Spleen (tissue), 11 donors: ENCODE results near the gene CYP2C18. TPM values are rescaled to one million over a fixed set of nuclear protein-coding genes. Genes with fewer than 3 reads are reported as not detected.
"Not testable (repeated sequence)": the region's sequence is repeated elsewhere in the genome, so short reads cannot be mapped to it uniquely, and the experiment has no call there.

Experiments used
- DNase-seq: peaks from one replicate; pipeline ENCODE4 v3.0.0-alpha.2; 2020
- H3K27ac ChIP-seq, 8 donors: fragments of 200-600 bp; sonication (generic) in 7 of 8; 1 replicate in 4 of 8; 2 replicates in 4 of 8; pipeline versions ENCODE4 v1.5.0 to v1.8.0; 2016 to 2021; ENCODE audit warnings: inconsistent platforms in 4 of 8, mild to moderate bottlenecking in 4 of 8, moderate library complexity in 1 of 8
- H3K27me3 ChIP-seq, 7 donors: fragments of 200-600 bp; sonication (generic) in 6 of 7; replicated peaks in 1 of 7; 1 replicate in 4 of 7; 2 replicates in 3 of 7; pipeline versions ENCODE4 v1.5.0 to v1.8.0; 2016 to 2021; ENCODE audit warnings: inconsistent platforms in 3 of 7, mild to moderate bottlenecking in 1 of 7
- H3K36me3 ChIP-seq, 6 donors: fragments of 200-600 bp; sonication (generic) in 5 of 6; 1 replicate in 4 of 6; 2 replicates in 2 of 6; pipeline versions ENCODE4 v1.5.0 to v1.8.0; 2016 to 2021; ENCODE audit warnings: inconsistent platforms in 2 of 6
- H3K4me1 ChIP-seq, 6 donors: fragments of 200-600 bp; sonication (generic) in 5 of 6; 1 replicate in 3 of 6; 2 replicates in 3 of 6; pipeline versions ENCODE4 v1.5.0 to v1.8.0; 2016 to 2021; ENCODE audit warnings: inconsistent platforms in 3 of 6
- H3K4me3 ChIP-seq, 8 donors: fragments of 200-600 bp; sonication (generic) in 7 of 8; 1 replicate in 4 of 8; 2 replicates in 4 of 8; pipeline versions ENCODE4 v1.5.0 to v1.8.0; 2016 to 2021; ENCODE audit warnings: inconsistent platforms in 4 of 8, mild to moderate bottlenecking in 4 of 8, moderate library complexity in 2 of 8
- H3K9me3 ChIP-seq, 8 donors: fragments of 200-600 bp; sonication (generic) in 7 of 8; 1 replicate in 4 of 8; 2 replicates in 4 of 8; pipeline versions ENCODE4 v1.5.0 to v1.8.0; 2016 to 2021; ENCODE audit warnings: inconsistent platforms in 4 of 8
- POLR2A ChIP-seq, 3 donors: fragments of 450-650 bp; IDR thresholded peaks; one replicate each; pipeline ENCODE4 v1.5.1; 2017; ENCODE audit warnings: antibody characterized with exemption in 3 of 3, mild to moderate bottlenecking in 1 of 3
- POLR2AphosphoS5 ChIP-seq, 3 donors: sonication (generic); formaldehyde crosslinking; IDR thresholded peaks; one replicate each; pipeline ENCODE4 v1.5.1; 2017; ENCODE audit warnings: antibody characterized with exemption in 3 of 3
- WGBS, 5 donors: extraction: QIAGEN DNeasy Blood & Tissue Kit in 3 of 5; methylation state at CpG; one replicate each; pipeline versions ENCODE4 v1.1.5 to v1.1.7; 2013 to 2018; 5-methylcytosine and 5-hydroxymethylcytosine counted together
- intact Hi-C: fragments of 100-400 bp; cut with DNase I; formaldehyde crosslinking; loops from one replicate; pipeline ENCODE4 v1.15.0; 2023; ENCODE audit warnings: low total_unique reads
- polyA plus RNA-seq, 3 donors: library from polyadenylated mRNA; stranded (reverse); fragments of 200-250 nt; gene quantifications; one replicate each; pipeline ENCODE4 v1.2.1, GENCODE V29; 2013
- total RNA-seq, 7 donors: library from RNA; depleted of rRNA in 3 of 7; stranded (reverse); fragments of >200 nt in 3 of 7; fragmentation: NEBNext Ultra II Directional in 4 of 7; extraction: Animal tissue kit (Norgen Biotek cat#: 25700) in 4 of 7; gene quantifications; one replicate each; pipeline versions ENCODE4 v1.1.0 to v1.2.1, GENCODE V29; 2016 to 2021
- TF ChIP-seq, protein P1 (sequence below), 11 experiments: fragments of 200-600 bp in 7 of 11; fragments of 450-650 bp in 4 of 11; sonication (generic) in 4 of 11; IDR thresholded peaks in 8 of 11; conservative IDR thresholded peaks in 3 of 11; 1 replicate in 7 of 11; 2 replicates in 4 of 11; pipeline versions ENCODE4 v1.4.0 to v1.8.0; 2016 to 2021; ENCODE audit warnings: antibody characterized with exemption in 11 of 11, inconsistent platforms in 4 of 11, mild to moderate bottlenecking in 1 of 11
- donor health status: healthy with polysubstance abuse.
- donor health status: DM: no; HTN: no; CAD: no; lungs with moderate emphysema.
- donor health status: DM: no; HTN: no; CAD: no.
- donor health status: Bipolar disorder and iron deficiency.
- donor health status: healthy.
- donor health status: DM: no; HTN: no; CAD: no.
- donor health status: DM: yes; HTN: yes; CAD: no.

Gene CYP2C18
- total and polyA plus RNA-seq, 10 donors, result not detected

DNA sequence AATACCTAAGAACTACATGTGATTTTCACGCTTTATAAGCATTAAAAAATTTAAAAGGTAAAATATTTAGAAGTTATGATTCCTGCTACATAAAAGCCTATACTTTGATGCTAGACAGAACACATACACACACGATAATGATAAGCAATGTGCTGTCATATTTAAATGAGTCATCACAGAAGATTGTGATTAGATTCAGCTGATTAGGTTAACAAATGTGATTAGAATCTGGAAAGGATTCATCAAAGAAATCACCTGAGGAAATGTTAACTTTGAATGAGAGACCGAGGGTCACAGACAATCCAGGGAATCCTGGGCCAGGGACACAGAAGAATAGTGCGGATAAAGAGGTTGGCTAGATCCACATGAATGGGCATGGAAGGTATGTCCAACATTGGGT is 42.0 kb upstream of the CYP2C18 start:
- TF ChIP-seq, protein P1, sequence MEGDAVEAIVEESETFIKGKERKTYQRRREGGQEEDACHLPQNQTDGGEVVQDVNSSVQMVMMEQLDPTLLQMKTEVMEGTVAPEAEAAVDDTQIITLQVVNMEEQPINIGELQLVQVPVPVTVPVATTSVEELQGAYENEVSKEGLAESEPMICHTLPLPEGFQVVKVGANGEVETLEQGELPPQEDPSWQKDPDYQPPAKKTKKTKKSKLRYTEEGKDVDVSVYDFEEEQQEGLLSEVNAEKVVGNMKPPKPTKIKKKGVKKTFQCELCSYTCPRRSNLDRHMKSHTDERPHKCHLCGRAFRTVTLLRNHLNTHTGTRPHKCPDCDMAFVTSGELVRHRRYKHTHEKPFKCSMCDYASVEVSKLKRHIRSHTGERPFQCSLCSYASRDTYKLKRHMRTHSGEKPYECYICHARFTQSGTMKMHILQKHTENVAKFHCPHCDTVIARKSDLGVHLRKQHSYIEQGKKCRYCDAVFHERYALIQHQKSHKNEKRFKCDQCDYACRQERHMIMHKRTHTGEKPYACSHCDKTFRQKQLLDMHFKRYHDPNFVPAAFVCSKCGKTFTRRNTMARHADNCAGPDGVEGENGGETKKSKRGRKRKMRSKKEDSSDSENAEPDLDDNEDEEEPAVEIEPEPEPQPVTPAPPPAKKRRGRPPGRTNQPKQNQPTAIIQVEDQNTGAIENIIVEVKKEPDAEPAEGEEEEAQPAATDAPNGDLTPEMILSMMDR (IDR thresholded peaks at IDR 0.05 in 8 of 11, conservative IDR thresholded peaks at IDR 0.05 in 3 of 11), result no peak
- TF ChIP-seq POLR2AphosphoS5 (IDR thresholded peaks at IDR 0.05) (no peak), POLR2A (IDR thresholded peaks at IDR 0.05) (no peak)
- WGBS, 5 donors, result 86 to 95% (median 91%) methylated on average over 4 of the region's 4 CpGs
- no peak for DNase-seq
- Histone ChIP-seq H3K27ac (no peak overlapping the region), H3K27me3 (peaks cover 0 to 4% (median 0%) of the 10 kb centered on the region in 7 donors), H3K4me3 (no peak overlapping the region), H3K9me3 (peaks cover 0 to 33% (median 20%) of the 10 kb centered on the region in 8 donors), H3K36me3 (no peaks in the 10 kb centered on the region), H3K4me1 (no peaks in the 10 kb centered on the region)
- intact Hi-C loops, result no loop called here

DNA sequence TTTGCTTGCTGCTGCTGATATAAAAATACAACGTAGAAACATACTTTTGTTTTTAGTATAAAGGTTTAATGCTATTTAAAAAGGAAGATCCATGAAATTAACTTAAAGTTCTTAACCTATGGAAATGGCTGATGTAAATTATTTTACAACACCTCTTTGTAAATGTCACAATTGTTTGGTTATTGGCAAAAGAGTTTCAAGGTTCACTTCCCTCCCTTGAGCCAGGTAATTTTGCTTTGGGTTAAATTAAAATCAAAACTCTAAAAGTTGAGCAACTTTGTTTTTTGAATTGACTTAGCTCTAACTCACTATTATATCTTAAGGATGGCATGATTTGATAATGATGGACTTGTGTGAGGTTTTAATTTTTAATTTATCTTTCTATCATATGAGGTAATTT is 39.2 kb upstream of the CYP2C18 start:
- no peaks in the 10 kb centered on the region for H3K4me1 ChIP-seq
- peaks cover 0 to 7% (median 2%) of the 10 kb centered on the region in 8 donors for H3K9me3 ChIP-seq
- H3K27ac ChIP-seq, result no peak overlapping the region
- no peak for TF ChIP-seq POLR2AphosphoS5 (IDR thresholded peaks at IDR 0.05)
- peaks cover 0 to 4% (median 0%) of the 10 kb centered on the region in 7 donors for H3K27me3 ChIP-seq
- 72 to 93% (median 86%) methylated on average over 1 of the region's 1 CpG for WGBS, 5 donors
- no peak for DNase-seq
- intact Hi-C loops, result no loop called here
- no peak overlapping the region for H3K4me3 ChIP-seq
- no peaks in the 10 kb centered on the region for H3K36me3 ChIP-seq

DNA sequence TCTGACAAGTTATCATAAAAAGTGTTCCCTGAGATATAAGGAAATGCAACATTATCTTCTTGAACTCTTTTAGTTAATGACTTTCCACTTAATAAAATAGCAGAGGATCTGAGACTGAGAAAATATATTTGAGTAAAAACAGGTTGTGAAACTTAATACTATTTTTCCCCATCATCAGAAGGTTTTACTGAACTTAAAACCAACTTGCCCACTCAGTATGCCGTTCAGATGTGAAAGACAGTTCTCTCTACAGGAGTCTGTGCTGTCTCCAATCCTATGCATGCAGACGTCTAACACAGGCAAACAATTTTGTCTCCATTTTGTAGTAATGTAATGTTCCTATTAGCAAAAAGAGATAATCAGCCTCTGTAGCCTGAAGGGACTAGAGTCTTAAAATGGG is 38.2 kb upstream of the CYP2C18 start:
- intact Hi-C loops, result no loop called here
- 34 to 58% (median 47%) methylated on average over 2 of the region's 2 CpGs for WGBS, 5 donors
- no peak for TF ChIP-seq POLR2A (IDR thresholded peaks at IDR 0.05)
- H3K27me3 ChIP-seq, result no peaks in the 10 kb centered on the region
- H3K36me3 ChIP-seq, result no peaks in the 10 kb centered on the region
- H3K4me3 ChIP-seq, result no peak overlapping the region
- DNase-seq, result no peak
- H3K27ac ChIP-seq, result no peak overlapping the region
- H3K4me1 ChIP-seq, result no peaks in the 10 kb centered on the region
- peaks cover 0 to 3% (median 0%) of the 10 kb centered on the region in 8 donors for H3K9me3 ChIP-seq

DNA sequence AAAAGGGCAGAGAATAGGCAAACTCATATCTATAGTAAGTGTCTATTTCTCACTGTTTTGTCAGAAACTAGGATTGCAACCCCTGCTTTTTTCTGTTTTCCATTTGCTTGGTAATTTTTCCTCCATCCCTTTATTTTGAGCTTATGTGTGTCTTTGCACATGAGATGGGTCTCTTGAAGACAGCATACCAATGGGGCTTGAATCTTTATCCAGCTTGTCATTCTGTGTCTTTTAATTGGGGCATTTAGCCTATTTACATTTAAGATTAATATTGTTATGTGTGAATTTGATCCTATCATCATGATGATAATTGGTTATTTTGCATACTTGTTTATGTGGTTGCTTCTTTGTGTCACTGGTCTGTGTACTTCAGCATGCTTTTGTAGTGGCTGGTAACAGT is 28.3 kb upstream of the CYP2C18 start:
- DNase-seq, H3K4me1 ChIP-seq, H3K27me3 ChIP-seq, H3K27ac ChIP-seq, H3K36me3 ChIP-seq, H3K4me3 ChIP-seq, intact Hi-C loops: not testable (repeated sequence)
- H3K9me3 ChIP-seq, result peaks cover 0 to 31% (median 17%) of the 10 kb centered on the region in 8 donors

DNA sequence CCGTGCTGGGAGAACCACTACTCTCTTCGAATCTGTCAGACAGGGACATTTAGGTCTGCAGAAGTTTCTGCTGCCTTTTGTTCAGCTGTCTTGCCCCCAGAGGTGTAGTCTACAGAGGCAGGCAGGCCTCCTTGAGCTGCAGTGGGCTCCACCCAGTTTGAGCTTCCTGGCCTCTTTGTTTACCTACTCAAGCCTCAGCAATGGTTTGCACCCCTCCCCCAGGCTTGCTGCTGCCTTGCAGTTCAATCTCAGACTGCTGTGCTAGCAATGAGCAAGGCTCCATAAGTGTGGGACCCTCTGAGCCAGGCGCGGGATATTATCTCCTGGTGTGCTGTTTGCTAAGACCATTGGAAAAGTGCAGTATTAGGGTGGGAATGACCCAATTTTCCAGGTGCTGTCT is 20.5 kb upstream of the CYP2C18 start:
- intact Hi-C loops, H3K27ac ChIP-seq, H3K4me3 ChIP-seq, H3K9me3 ChIP-seq, DNase-seq, H3K36me3 ChIP-seq, H3K4me1 ChIP-seq: not testable (repeated sequence)
- 74 to 91% (median 86%) methylated on average over 4 of the region's 4 CpGs for WGBS, 5 donors
- H3K27me3 ChIP-seq, result peaks cover 0 to 33% (median 0%) of the 10 kb centered on the region in 7 donors

- H3K27me3 ChIP-seq, result peaks cover 0 to 33% (median 0%) of the 10 kb centered on the region in 7 donors
- DNase-seq, result no peak
- no peak overlapping the region for H3K4me3 ChIP-seq
- no peaks in the 10 kb centered on the region for H3K9me3 ChIP-seq
- TF ChIP-seq, protein P1 (IDR thresholded peaks at IDR 0.05 in 8 of 11, conservative IDR thresholded peaks at IDR 0.05 in 3 of 11), result no peak
- TF ChIP-seq POLR2AphosphoS5 (IDR thresholded peaks at IDR 0.05), result no peak
- no peak for TF ChIP-seq POLR2A (IDR thresholded peaks at IDR 0.05)
- no peaks in the 10 kb centered on the region for H3K4me1 ChIP-seq
- H3K36me3 ChIP-seq, result no peaks in the 10 kb centered on the region
- intact Hi-C loops, result no loop called here
- no peak overlapping the region for H3K27ac ChIP-seq
- 80 to 85% (median 82%) methylated on average over 6 of the region's 6 CpGs for WGBS, 5 donors
These were observed 17.0 kb upstream of the CYP2C18 start for GRCh38 chr10:94666391-94667102.
